Measurements from ENCODE around the gene SCO1.
"Not testable (repeated sequence)": the region's sequence is repeated elsewhere in the genome, so short reads cannot be mapped to it uniquely, and the experiment has no call there.

SCO1 gene

GRCh38 chr17:10725262-10725661, 27.9 kb upstream of the SCO1 start:
- DNase-seq (ENCODE audit: low spot score): no peak

GRCh38 chr17:10724546-10725195, 27.3 kb upstream of the SCO1 start:
- no peak for DNase-seq (ENCODE audit: low spot score)

- no peak for DNase-seq (ENCODE audit: low spot score)
Observed at GRCh38 chr17:10718547-10718946, 21.2 kb upstream of the SCO1 start.

GRCh38 chr17:10716218-10716617, 18.9 kb upstream of the SCO1 start:
- DNase-seq (ENCODE audit: low spot score): no peak

- DNase-seq (ENCODE audit: low spot score): no peak
Observed at GRCh38 chr17:10713318-10713717, 16.0 kb upstream of the SCO1 start.

GRCh38 chr17:10705727-10706126, 8.4 kb upstream of the SCO1 start:
- no peak for DNase-seq (ENCODE audit: low spot score)

- DNase-seq (ENCODE audit: low spot score): no peak
Observed at GRCh38 chr17:10702574-10702973, 5.2 kb upstream of the SCO1 start.

- DNase-seq (ENCODE audit: low spot score): peak; percentile 6
Observed at GRCh38 chr17:10699856-10700255, 2.5 kb upstream of the SCO1 start.

- DNase-seq (ENCODE audit: low spot score): peak; percentile 11
Observed at GRCh38 chr17:10698096-10698818, 924 bp upstream of the SCO1 start.

GRCh38 chr17:10695875-10696407, 1.4 kb downstream of the SCO1 start:
- DNase-seq (ENCODE audit: low spot score): not testable (repeated sequence)

GRCh38 chr17:10687499-10687898, 9.8 kb downstream of the SCO1 start:
- no peak for DNase-seq (ENCODE audit: low spot score)

GRCh38 chr17:10683853-10684252, 13.5 kb downstream of the SCO1 start:
- peak; percentile 8 for DNase-seq (ENCODE audit: low spot score)

- no peak for DNase-seq (ENCODE audit: low spot score)
Observed at GRCh38 chr17:10681866-10682446, 15.4 kb downstream of the SCO1 start.

GRCh38 chr17:10674704-10675103, 22.6 kb downstream of the SCO1 start:
- DNase-seq (ENCODE audit: low spot score): no peak

GRCh38 chr17:10673312-10673711, 24.0 kb downstream of the SCO1 start:
- no peak for DNase-seq (ENCODE audit: low spot score)

- no peak for DNase-seq (ENCODE audit: low spot score)
Observed at GRCh38 chr17:10668775-10669174, 28.6 kb downstream of the SCO1 start.

GRCh38 chr17:10666906-10667305, 30.4 kb downstream of the SCO1 start:
- no peak for DNase-seq (ENCODE audit: low spot score)

GRCh38 chr17:10664571-10664970, 32.8 kb downstream of the SCO1 start:
- DNase-seq (ENCODE audit: low spot score): no peak

- DNase-seq (ENCODE audit: low spot score): no peak
Observed at GRCh38 chr17:10663231-10663630, 34.1 kb downstream of the SCO1 start.

- DNase-seq (ENCODE audit: low spot score): no peak
Observed at GRCh38 chr17:10661437-10661836, 35.9 kb downstream of the SCO1 start.

- no peak for DNase-seq (ENCODE audit: low spot score)
Observed at GRCh38 chr17:10657879-10658278, 39.5 kb downstream of the SCO1 start.

- no peak for DNase-seq (ENCODE audit: low spot score)
Observed at GRCh38 chr17:10657148-10657547, 40.2 kb downstream of the SCO1 start, which contains the start of gene MYH3. Gene MYH3 (minus strand): TSS chr17:10657309. CDS start chr17:10655064, 2,245 bp downstream.

GRCh38 chr17:10653987-10654386, 43.3 kb downstream of the SCO1 start:
- DNase-seq (ENCODE audit: low spot score): no peak

All from germinal center (tissue), 1 donor.